Activated naive CD8-positive, alpha-beta T cell (primary cell): Measurements from ENCODE around the gene SMCP.

ENCODE experiments used
- H3K27ac Mint-ChIP-seq: one replicate; pipeline ENCODE4 v1.8.0; 2021; ENCODE audit warnings: mixed read lengths
- H3K27me3 Mint-ChIP-seq: one replicate; pipeline ENCODE4 v1.8.0; 2021; ENCODE audit warnings: mixed read lengths
- H3K36me3 Mint-ChIP-seq: one replicate; pipeline ENCODE4 v1.8.0; 2021; ENCODE audit warnings: mixed read lengths
- H3K4me1 Mint-ChIP-seq: one replicate; pipeline ENCODE4 v1.8.0; 2021; ENCODE audit warnings: low read depth, mixed read lengths
- H3K4me3 Mint-ChIP-seq: one replicate; pipeline ENCODE4 v1.8.0; 2021; ENCODE audit warnings: mild to moderate bottlenecking, mixed read lengths
- H3K9me3 Mint-ChIP-seq: one replicate; pipeline ENCODE4 v1.8.0; 2021; ENCODE audit warnings: low read depth, mixed read lengths

The SMCP gene, protein sequence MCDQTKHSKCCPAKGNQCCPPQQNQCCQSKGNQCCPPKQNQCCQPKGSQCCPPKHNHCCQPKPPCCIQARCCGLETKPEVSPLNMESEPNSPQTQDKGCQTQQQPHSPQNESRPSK

DNA sequence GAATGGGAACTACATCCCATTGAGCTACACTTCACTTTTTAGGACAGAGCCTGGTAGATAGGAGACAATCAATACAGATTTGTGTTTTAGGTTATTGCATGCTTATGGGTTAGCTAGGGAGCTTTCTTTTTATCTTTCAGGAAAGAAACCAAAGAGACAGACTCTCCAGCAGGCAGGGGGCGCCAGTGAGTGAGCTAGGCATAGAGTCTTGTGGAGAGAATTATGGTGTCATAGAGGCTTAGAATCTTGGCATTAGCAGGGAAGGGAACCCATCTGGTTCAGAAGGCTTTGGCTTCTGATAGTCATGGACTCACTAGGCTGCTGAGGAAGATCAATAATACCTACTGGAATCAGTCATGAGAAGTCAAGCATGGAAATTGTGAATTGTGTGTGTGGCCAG is at the start of gene SMCP:
Gene SMCP, plus strand, starts transcription at position 281 of the 400 bp plus-strand sequence. CDS start 6,101 bp downstream, outside the sequence.
- Mint-ChIP-seq H3K27ac (no peak within 1 kb of the TSS), H3K36me3 (no peaks in the 10 kb centered on the region), H3K9me3 (peaks cover 5% of the 10 kb centered on the region), H3K27me3 (peaks cover 7% of the 10 kb centered on the region), H3K4me1 (no peaks in the 10 kb centered on the region), H3K4me3 (no peak within 1 kb of the TSS)

DNA sequence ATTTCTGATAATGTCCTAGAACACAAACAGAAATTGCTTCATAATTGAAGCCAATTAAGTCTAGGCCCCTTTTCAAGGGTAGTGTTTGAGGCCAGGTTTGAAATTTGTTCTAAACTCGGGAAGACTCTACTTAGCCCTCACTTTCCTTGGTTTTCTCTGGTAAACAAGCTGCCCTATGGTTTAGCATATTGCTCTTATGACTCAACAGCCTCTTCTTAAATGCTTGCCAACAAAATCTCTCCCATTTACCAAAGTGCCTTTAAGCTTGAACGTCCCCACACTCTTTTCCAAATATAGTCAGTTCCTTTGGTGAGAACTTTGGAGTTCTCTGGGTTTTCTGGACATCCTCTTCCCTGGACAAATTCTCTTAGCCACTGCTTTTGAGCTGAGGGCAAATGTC is 41.3 kb upstream of the SMCP start:
- H3K4me1 Mint-ChIP-seq: no peaks in the 10 kb centered on the region
- no peak overlapping the region for H3K4me3 Mint-ChIP-seq
- H3K9me3 Mint-ChIP-seq: no peaks in the 10 kb centered on the region
- H3K27me3 Mint-ChIP-seq: peaks cover 9% of the 10 kb centered on the region
- no peak overlapping the region for H3K27ac Mint-ChIP-seq
- H3K36me3 Mint-ChIP-seq: no peaks in the 10 kb centered on the region

GRCh38 chr1:152842556-152842955 is 35.6 kb upstream of the SMCP start, which contains the start of gene LCE6A:
Gene LCE6A, plus strand, starts transcription at chr1:152842856. Its CDS starts 665 bp downstream, at chr1:152843521.
- no peak within 1 kb of the TSS for H3K27ac Mint-ChIP-seq

GRCh38 chr1:152855661-152856060 is 22.5 kb upstream of the SMCP start:
- Mint-ChIP-seq H3K4me3 (no peak overlapping the region), H3K27me3 (peaks cover 3% of the 10 kb centered on the region), H3K27ac (no peak overlapping the region), H3K9me3 (no peaks in the 10 kb centered on the region), H3K4me1 (no peaks in the 10 kb centered on the region), H3K36me3 (no peaks in the 10 kb centered on the region)

More at GRCh38 chr1:152842556-152842955, 35.6 kb upstream of the SMCP start, which contains the start of gene LCE6A:
- Mint-ChIP-seq H3K27me3 (peaks cover 20% of the 10 kb centered on the region), H3K4me1 (no peaks in the 10 kb centered on the region), H3K4me3 (no peak within 1 kb of the TSS), H3K9me3 (no peaks in the 10 kb centered on the region), H3K36me3 (no peaks in the 10 kb centered on the region)

DNA sequence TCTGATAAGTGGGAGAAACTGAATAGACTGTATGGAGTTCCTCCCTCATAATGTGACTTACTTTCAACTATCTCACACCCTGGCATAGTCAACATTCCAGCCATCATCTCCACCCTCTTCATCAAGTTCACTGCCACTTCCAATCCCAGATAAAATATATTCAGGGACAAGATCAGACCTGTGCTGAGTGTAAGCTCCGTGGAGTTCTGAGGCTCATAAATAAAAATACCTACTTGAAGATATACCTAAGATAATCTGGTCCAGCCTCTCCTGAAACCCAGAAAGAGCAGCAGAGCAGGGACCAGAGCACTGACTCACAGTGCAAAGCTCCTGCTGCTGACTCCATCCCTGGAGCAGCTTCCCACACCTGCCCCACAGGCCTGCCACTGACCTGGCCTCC is 20.1 kb upstream of the SMCP start:
- H3K4me3 Mint-ChIP-seq: no peak overlapping the region
- H3K9me3 Mint-ChIP-seq: no peaks in the 10 kb centered on the region

DNA sequence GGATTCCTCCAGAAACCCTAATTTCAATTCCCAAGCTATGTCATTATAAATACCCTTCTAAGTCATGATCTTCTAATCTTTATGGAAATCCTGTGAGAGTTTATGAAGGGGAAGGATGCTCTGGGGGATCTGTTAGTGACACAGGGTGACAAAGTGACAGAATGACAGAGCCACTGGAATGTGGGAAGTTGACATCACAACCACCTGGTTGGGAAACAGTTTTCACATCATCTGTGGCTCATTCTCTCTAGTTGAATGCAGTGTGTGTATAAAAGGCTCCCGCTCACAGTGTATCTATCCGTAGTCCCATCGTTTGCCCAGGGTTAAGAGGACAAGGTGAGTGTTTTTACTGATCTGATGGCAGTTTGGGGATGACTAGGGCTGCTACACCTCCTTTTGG is 18.4 kb upstream of the SMCP start, which contains the start of gene LCE7A:
Gene LCE7A, plus strand, starts transcription at position 301 of the 400 bp plus-strand sequence. CDS start 702 bp downstream, outside the sequence.
- Mint-ChIP-seq H3K27ac (no peak within 1 kb of the TSS), H3K4me3 (no peak within 1 kb of the TSS), H3K4me1 (no peaks in the 10 kb centered on the region), H3K9me3 (no peaks in the 10 kb centered on the region), H3K27me3 (peaks cover 5% of the 10 kb centered on the region), H3K36me3 (no peaks in the 10 kb centered on the region)

More for the DNA sequence above, 20.1 kb upstream of the SMCP start:
- Mint-ChIP-seq H3K27ac (no peak overlapping the region), H3K27me3 (peaks cover 3% of the 10 kb centered on the region), H3K36me3 (no peaks in the 10 kb centered on the region), H3K4me1 (no peaks in the 10 kb centered on the region)

DNA sequence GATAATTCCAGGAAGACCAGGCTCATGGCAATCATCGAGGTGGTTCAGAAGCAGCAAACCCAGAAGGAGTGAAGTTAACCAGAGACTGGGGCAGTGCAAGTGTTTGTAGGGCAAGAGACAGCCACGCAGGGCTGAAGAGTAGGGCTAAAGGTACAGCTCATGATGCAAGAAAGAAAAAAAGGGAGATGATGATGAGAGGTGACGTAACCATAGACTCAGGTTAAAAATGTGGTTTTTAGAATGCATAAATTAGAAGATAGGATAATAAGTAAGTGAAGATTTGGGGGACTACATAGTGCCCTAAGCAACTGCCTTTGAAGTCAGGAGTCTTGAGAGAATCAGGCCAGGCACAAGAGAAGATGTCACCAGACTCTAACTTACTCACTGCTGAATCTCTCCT is 18.0 kb upstream of the SMCP start:
- Mint-ChIP-seq H3K27me3 (peaks cover 5% of the 10 kb centered on the region), H3K36me3 (no peaks in the 10 kb centered on the region), H3K4me3 (no peak overlapping the region), H3K4me1 (no peaks in the 10 kb centered on the region), H3K9me3 (no peaks in the 10 kb centered on the region), H3K27ac (no peak overlapping the region)

DNA sequence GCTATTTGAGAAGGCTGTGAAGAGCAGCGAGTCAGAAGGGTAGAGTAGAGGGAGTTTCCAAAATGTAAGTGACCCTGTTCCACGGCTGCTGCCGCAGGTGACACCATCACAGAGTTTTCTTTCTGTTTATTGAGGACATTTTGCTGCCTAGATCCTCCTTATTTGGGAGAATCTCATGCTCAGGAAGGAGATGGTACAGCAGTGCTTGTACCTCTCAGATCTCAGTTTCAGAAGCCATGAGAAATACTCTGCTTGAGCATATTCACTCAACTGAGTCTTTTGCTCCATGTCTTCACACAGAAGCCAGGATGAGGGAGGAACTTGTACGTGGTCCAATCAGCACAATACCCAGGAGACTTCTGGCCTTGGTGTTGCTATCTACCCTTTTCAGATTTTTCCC is 16.7 kb upstream of the SMCP start:
- no peaks in the 10 kb centered on the region for H3K36me3 Mint-ChIP-seq
- H3K4me3 Mint-ChIP-seq: no peak overlapping the region
- H3K4me1 Mint-ChIP-seq: no peaks in the 10 kb centered on the region
- no peak overlapping the region for H3K27ac Mint-ChIP-seq
- H3K27me3 Mint-ChIP-seq: peaks cover 5% of the 10 kb centered on the region
- no peaks in the 10 kb centered on the region for H3K9me3 Mint-ChIP-seq

- Mint-ChIP-seq H3K27me3 (peaks cover 2% of the 10 kb centered on the region), H3K4me1 (no peaks in the 10 kb centered on the region), H3K27ac (no peak overlapping the region), H3K4me3 (no peak overlapping the region), H3K9me3 (no peaks in the 10 kb centered on the region), H3K36me3 (no peaks in the 10 kb centered on the region)
Measured at GRCh38 chr1:152864443-152864842, 13.7 kb upstream of the SMCP start.

GRCh38 chr1:152866321-152866720 is 11.8 kb upstream of the SMCP start:
- Mint-ChIP-seq H3K4me1 (no peaks in the 10 kb centered on the region), H3K9me3 (no peaks in the 10 kb centered on the region), H3K4me3 (no peak overlapping the region), H3K36me3 (no peaks in the 10 kb centered on the region), H3K27ac (no peak overlapping the region), H3K27me3 (peaks cover 2% of the 10 kb centered on the region)

DNA sequence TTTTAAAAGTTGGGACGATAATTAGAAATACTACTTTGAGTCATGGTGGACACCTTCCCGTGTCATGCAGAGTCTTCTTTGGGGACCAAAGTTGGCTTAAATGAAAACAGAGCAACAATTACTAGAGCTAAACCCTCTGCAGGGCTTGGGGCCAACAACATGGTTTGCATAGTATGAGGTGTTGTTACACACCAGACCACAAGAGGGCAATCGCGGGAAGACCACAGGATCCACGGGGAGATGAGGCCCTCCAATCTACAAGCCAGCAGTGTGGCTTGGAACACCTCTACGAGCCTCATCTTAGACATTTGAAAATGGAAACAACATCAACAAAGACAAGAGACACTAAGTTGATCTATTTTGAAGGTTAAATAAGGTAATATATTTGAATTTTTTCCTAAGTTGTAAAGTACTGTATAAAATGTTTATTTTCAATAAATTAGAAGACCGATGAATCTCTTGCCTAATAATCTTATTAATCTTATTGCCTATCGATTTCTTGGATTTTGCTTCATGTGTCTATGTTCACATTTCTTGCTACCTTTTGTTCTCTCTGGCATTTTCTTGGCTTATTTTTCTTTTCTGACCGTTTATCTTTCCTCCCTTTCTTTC is 8.2 kb upstream of the SMCP start:
- Mint-ChIP-seq H3K4me1 (no peaks in the 10 kb centered on the region), H3K4me3 (no peak overlapping the region), H3K36me3 (no peaks in the 10 kb centered on the region), H3K27ac (no peak overlapping the region), H3K27me3 (peaks cover 6% of the 10 kb centered on the region), H3K9me3 (no peaks in the 10 kb centered on the region)

- H3K27me3 Mint-ChIP-seq: peaks cover 6% of the 10 kb centered on the region
- H3K4me3 Mint-ChIP-seq: no peak overlapping the region
Measured at GRCh38 chr1:152870831-152871730, 7.0 kb upstream of the SMCP start.

DNA sequence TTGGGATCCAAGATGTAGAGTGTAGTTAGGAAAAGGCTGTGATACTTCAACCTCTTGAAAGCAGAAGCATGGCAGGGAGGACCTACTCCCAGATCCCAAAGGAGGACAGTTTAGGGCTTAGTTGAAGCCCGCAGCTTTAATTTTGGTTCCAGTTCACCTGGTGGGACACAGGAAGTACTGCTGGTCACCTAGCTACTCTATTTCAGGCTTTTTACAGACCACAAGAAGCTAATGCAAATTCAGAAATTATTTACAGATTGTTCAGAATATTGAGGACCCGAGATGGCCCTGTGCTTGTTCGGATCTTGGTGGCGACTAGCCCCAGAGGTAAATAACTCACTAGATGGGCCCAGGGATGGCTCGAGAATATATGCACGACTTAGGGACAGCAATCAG is 6.4 kb upstream of the SMCP start:
- H3K4me3 Mint-ChIP-seq: no peak overlapping the region
- H3K9me3 Mint-ChIP-seq: no peaks in the 10 kb centered on the region
- H3K27ac Mint-ChIP-seq: no peak overlapping the region
- H3K36me3 Mint-ChIP-seq: no peaks in the 10 kb centered on the region
- H3K4me1 Mint-ChIP-seq: no peaks in the 10 kb centered on the region
- peaks cover 6% of the 10 kb centered on the region for H3K27me3 Mint-ChIP-seq

More at GRCh38 chr1:152870831-152871730, 7.0 kb upstream of the SMCP start:
- no peaks in the 10 kb centered on the region for H3K4me1 Mint-ChIP-seq
- no peaks in the 10 kb centered on the region for H3K36me3 Mint-ChIP-seq
- no peak overlapping the region for H3K27ac Mint-ChIP-seq
- no peaks in the 10 kb centered on the region for H3K9me3 Mint-ChIP-seq

DNA sequence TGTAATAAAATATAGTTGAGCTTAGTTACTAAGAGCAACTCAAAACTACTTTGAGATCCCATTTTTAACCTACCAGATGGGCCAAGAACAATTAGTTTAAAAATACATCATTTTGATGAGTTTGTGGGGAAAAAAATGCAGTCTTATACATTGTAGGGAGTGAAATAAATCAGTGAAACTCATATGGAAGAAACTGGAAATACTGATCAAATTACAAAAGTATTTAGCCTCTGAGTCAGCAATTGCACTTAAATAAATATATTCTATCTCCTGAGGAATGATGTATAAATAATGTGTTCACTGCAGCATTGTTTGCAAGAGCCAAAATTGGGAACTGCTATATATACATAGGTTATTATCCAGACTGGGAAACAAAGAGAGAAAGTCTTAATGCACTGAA is 4.6 kb upstream of the SMCP start:
- no peaks in the 10 kb centered on the region for H3K4me1 Mint-ChIP-seq
- H3K36me3 Mint-ChIP-seq: no peaks in the 10 kb centered on the region
- no peak overlapping the region for H3K27ac Mint-ChIP-seq
- peaks cover 12% of the 10 kb centered on the region for H3K27me3 Mint-ChIP-seq
- H3K9me3 Mint-ChIP-seq: peaks cover 5% of the 10 kb centered on the region
- no peak overlapping the region for H3K4me3 Mint-ChIP-seq

GRCh38 chr1:152876827-152877226 is 1.3 kb upstream of the SMCP start:
- Mint-ChIP-seq H3K4me3 (no peak overlapping the region), H3K4me1 (no peaks in the 10 kb centered on the region), H3K27ac (no peak overlapping the region), H3K9me3 (peaks cover 5% of the 10 kb centered on the region), H3K36me3 (no peaks in the 10 kb centered on the region), H3K27me3 (peaks cover 11% of the 10 kb centered on the region)
